Vagina (tissue), 2 donors: Measurements from ENCODE around the gene TCF23.

Experiments used
- CTCF ChIP-seq, 3 experiments: fragments of 450-650 bp in 2 of 3; fragments of 200-600 bp in 1 of 3; sonication (generic) in 1 of 3; IDR thresholded peaks; one replicate each; pipeline ENCODE4 v1.5.1; 2017 to 2019; ENCODE audit warnings: antibody characterized with exemption in 3 of 3, mild to moderate bottlenecking in 2 of 3, moderate library complexity in 2 of 3
- POLR2A ChIP-seq, 2 donors: fragments of 450-650 bp; IDR thresholded peaks; one replicate each; pipeline ENCODE4 v1.6.1; 2017; ENCODE audit warnings: antibody characterized with exemption in 2 of 2, mild to moderate bottlenecking in 2 of 2, moderate library complexity in 2 of 2

- no peak for TF ChIP-seq CTCF (IDR thresholded peaks at IDR 0.05)
- no peak for TF ChIP-seq POLR2A (IDR thresholded peaks at IDR 0.05)
Measured at GRCh38 chr2:27138111-27138510, 10.7 kb upstream of the TCF23 start.
